KOPT-K1 (cell line): Measurements from ENCODE around the gene FANCM.

ENCODE experiments used
- H3K27ac ChIP-seq: fragments of 200-600 bp; sonication (generic); 2 replicates; pipeline ENCODE4 v1.5.1; 2016; ENCODE audit warnings: antibody characterized with exemption, mild to moderate bottlenecking, low read depth, low read length; ENCODE audit not compliant: poor library complexity, severe bottlenecking
- H3K36me3 ChIP-seq: fragments of 200-600 bp; sonication (generic); 2 replicates; pipeline ENCODE4 v1.5.1; 2017; ENCODE audit warnings: antibody characterized with exemption, mild to moderate bottlenecking, low read length, moderate library complexity; ENCODE audit not compliant: insufficient read depth
- H3K9me3 ChIP-seq: fragments of 200-600 bp; sonication (generic); 2 replicates; pipeline ENCODE4 v1.5.1; 2017; ENCODE audit warnings: antibody characterized with exemption, low read length, mild to moderate bottlenecking; ENCODE audit not compliant: insufficient read depth, poor library complexity, severe bottlenecking

The FANCM gene

GRCh38 chr14:45242706-45243105 is 107.0 kb downstream of the FANCM start:
- Histone ChIP-seq H3K27ac (no peak overlapping the region), H3K36me3 (peaks cover 25% of the 10 kb centered on the region)

GRCh38 chr14:45246151-45246550 is 110.4 kb downstream of the FANCM start:
- no peak overlapping the region for H3K27ac ChIP-seq
- peaks cover 23% of the 10 kb centered on the region for H3K36me3 ChIP-seq
- H3K9me3 ChIP-seq, result no peaks in the 10 kb centered on the region

More at GRCh38 chr14:45242706-45243105, 107.0 kb downstream of the FANCM start:
- no peaks in the 10 kb centered on the region for H3K9me3 ChIP-seq

- Histone ChIP-seq H3K36me3 (peaks cover 21% of the 10 kb centered on the region), H3K9me3 (no peaks in the 10 kb centered on the region)
Observed at GRCh38 chr14:45246691-45247090, 111.0 kb downstream of the FANCM start.

GRCh38 chr14:45247427-45247826 is 111.7 kb downstream of the FANCM start:
- Histone ChIP-seq H3K36me3 (peaks cover 14% of the 10 kb centered on the region), H3K27ac (no peak overlapping the region), H3K9me3 (no peaks in the 10 kb centered on the region)

More at GRCh38 chr14:45246691-45247090, 111.0 kb downstream of the FANCM start:
- H3K27ac ChIP-seq, result no peak overlapping the region

GRCh38 chr14:45249856-45250575 is 114.3 kb downstream of the FANCM start:
- peaks cover 10% of the 10 kb centered on the region for H3K36me3 ChIP-seq
- H3K27ac ChIP-seq, result peak overlapping the region; percentile 32
- no peaks in the 10 kb centered on the region for H3K9me3 ChIP-seq
